ENCODE results near the gene SLC2A9.

The SLC2A9 gene

DNA sequence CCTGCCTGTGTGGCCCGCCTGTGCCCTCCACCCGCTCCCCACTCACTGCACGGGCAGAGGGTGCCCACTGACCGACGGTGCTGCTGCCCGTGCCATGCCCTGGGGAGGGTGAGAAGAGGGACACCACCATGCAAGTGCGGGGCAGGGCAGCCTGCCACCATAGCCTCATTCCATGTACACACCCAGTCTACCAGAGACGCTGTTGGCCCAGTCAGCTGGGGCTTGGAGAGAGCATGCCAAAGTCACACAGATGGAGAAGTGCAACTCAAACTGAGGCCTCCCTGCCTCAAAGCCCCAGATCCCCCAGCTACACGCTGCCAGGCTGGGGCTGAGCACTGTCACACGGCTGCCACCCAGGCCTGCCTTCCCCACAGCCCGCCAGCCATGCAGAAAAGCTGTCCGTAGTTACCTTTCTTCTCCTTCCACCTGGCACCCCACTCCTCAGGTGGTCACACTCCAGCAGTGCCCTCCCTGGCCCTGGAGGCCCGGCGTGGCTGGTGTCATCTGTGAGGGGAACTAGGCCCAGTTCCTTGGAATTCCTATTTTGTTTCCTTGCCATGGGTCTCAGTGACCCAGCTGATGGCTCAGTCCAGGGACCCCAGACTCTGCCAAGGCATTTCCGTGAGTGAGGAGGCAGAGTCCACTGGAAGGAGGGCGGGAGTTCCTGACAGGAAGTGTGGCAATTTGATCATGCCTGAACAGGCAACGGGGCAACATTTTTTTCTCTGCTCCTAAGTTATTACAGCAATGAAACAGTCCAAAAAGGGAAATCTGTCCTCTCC is at the start of gene SLC2A9:
Gene SLC2A9 (minus strand): TSS at position 627 of the 782 bp plus-strand sequence. CDS start 68 bp downstream, at position 559.
- in situ Hi-C loops (cut with MboI; ENCODE audit: low sequenced_read_pairs): no loop called here

DNA sequence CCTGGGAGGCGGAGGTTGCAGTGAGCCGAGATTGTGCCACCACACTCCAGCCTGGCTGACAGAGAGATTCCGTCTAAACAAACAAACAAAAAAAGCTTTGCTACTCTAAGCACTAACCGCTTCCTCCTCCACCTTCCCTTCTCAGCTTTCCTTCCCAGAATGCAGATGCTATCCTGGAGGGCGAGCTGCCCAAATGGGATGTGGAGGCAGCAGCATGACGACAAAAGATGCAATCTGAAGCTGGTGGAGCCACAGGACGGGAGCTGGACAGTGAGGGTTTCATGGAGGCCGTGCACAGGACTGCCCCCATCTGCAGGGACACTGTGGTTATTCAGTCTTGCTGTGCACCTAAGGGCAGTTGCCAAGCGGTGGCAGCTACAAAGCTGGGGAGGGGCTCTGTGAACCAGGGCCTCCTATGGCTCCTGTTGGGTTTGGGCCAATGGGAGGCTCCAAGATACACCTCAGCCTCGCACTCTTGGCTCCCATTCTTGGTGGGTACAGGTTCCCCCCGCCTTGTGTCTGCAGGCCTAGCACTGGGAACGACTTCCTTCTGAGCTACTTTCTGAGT is 47.9 kb upstream of the SLC2A9 start:
- in situ Hi-C loops (cut with MboI; ENCODE audit: low sequenced_read_pairs): no loop called here

DNA sequence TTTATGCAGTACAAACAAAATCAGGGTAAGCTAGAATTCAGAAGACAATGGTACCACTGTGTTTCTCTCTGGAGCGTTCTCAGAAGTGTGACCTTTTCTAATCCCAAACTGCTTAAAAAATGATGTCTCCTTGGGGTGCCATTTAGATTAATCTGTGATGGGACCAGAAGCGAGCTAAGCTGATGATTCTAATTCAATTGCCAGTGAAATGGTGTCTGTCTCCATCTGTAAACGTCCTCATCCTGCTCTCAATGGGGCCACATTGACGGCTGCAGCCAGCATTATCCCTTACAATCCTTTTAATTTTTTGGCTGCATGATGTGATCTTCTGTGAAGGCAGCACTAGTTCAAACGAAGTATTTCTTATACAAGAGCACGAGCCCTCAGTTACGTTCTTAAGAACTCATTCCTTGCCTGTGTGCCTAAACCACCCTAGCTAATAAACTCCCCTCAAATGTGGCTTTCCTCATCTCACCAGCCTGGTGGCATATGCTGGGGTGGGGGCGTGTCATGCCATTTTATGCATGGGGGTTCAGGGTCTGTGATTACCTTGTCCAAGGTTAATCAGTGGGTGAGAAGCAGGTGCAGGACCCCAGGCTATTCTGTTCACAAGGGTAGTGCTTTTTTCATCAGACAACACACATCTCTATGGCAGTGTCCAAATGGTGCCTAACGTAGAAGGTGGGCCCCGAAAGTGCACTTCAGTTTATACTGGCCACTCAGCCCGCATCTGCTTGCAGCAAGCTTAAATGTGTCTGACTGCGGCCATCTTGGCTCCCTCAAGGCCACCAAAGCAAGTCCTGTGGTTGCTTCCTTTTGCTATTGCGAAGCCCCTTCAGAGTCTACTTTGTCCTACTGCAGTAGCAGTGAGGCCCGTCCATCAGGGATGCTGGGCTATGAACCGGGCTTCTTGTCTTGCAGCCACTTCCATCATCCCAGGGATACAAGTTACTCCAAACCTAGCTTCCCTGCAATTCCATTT is 45.7 kb upstream of the SLC2A9 start:
- in situ Hi-C loops (cut with MboI; ENCODE audit: low sequenced_read_pairs): no loop called here

DNA sequence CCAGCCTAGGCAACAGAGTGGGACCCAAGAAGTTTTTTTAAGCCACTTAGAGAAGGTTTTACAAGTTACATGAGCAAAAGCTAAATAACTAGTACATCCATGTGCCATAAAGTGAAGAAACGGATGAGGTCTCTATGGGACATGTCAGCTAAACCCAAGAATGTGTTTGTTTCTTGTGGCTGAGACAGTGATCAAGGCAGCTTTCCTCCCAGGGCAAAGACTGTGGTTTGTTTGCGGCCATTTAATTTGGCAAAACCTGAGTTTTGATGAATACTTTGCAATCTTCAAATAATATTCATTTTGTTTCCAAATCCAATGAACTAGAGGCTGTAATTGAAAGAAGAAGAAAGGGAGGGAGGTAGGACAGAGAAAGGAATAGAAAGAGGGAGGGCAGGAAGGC is 44.9 kb upstream of the SLC2A9 start:
- in situ Hi-C loops (cut with MboI; ENCODE audit: low sequenced_read_pairs): no loop called here

DNA sequence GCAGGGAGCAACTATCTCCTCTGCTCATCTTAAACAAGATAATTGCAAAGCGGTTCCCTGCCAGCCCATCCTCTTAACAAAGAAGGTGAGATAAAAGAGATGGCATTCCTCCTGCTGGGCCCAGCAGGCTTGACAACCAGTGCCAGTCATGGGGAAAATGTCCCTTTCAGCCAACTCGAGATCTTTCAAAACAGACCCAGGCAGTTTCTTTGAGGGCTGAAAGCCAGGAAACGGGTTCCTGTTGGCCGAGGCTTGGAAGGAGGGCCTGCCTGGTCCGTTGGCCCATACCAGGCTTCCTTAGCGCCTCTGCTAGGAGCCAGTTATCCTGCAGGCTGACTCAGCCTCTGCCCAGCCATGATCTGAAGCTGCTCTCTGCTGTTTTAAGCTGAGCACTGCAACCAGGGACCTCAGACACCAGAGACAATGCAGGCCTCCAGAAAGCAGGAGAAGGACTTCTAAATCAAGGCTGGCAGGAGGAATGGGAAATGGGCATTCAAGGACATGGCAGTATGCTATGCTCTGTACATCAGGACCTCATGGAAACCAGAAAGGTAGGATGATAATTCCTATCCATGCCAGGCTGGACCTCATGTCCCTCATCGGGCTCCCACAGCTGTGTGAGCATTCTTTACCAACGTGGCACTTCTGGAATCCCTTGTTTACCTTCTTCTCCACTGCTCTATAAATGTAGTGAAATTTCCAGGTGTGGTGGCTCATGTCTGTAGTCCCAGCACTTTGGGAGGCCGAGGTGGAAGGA is 42.4 kb upstream of the SLC2A9 start:
- in situ Hi-C loops (cut with MboI; ENCODE audit: low sequenced_read_pairs): no loop called here

DNA sequence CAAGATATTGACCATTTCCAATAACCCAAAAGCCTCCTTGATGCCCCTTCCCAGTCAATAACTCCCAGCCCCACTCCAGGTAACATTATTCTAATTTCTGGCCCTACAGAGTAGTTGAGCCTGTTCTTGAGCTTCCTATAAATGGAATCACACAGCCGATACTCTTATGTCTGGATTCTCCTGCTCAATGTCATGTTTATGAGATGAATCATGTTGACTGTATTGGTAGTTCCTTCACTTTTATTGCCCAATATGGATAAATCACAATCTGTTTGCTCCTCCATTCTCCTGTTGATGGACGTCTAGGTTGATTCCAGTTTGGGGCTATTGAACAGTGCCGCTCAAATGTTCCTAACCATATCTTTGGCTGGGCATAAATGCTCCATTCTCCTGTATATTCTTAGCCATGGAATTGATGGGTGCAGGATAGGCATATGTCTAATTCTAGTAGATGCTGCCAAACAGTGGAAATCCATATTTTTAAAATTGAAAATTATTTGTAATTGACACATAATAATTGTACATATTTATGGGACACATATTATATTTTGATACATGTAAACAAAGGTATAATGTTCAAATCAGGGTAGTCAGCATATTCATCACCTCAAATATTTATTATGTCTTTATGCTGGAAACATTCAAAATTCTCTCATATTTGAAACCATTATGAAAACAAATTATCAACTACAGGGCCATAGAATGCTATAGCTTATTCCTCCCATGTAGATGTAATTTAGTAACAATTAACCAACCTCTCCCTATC is 40.5 kb upstream of the SLC2A9 start:
- in situ Hi-C loops (cut with MboI; ENCODE audit: low sequenced_read_pairs): no loop called here

DNA sequence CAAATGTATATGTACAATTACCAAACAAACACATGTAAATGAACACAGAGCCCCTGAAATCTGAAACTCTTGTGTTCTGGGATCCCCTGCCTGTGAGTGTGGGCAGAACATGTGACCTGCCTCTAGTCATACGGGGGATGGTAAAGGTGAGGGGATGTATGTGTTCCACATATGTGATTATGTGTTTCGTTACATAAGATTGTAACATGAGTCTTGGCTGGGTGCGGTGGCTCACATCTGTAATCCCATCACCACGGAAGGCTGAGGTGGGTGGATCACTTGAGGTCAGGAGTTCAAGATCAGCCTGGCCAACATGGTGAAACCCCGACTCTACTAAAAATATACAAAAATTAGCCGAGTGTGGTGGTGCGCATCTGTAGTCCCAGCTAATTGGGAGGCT is 37.1 kb upstream of the SLC2A9 start:
- in situ Hi-C loops (cut with MboI; ENCODE audit: low sequenced_read_pairs): no loop called here

DNA sequence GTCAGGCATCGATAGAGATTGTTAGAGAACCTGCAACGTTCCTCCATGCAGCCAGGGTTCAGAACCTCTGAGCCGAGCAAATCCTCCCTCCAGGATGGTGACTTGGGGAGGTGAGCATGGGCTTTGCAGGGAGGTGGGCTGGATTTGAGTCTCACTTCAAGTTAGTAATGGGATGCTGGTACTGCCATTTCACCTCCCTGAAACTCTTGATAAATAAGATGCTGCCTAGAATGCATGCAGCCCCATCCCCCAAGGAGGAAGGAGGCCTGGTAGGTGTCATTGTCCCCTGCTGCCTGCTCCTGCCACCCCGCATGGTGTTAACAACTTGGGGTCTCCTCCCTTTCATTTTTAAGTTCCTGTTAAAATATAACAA is 35.7 kb upstream of the SLC2A9 start:
- in situ Hi-C loops (cut with MboI; ENCODE audit: low sequenced_read_pairs): no loop called here

DNA sequence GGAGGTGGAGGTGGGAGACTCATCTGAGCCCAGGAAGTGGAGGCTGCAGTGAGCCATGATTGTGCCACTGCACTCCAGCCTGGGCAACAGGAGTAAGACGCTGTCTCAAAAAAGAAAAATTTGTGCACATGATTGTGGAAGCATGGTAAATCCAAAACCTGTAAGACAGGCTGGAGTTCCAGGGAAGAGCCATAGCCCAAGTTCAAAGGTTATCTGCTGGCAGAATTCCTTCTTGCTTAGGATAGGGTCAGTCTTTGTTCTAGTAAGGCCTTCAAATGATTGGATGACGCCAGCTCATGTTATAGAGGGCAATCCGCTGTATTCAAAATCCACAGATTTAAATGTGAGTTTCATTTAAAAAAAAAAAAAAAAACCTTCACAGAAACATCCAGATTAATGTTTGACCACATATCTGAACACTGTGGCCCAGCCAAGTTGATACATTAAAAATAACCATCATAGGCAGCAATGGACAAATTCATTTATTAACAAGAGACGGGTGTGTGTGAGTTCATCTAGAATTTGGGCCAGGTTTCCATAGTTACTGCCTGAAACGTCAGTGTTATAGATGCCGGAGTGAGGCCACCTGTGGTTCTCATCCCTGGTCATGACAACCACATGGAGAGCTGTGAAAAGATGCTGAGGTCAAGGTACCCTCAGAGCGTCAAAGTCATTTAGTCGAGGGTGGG is 35.2 kb upstream of the SLC2A9 start:
- in situ Hi-C loops (cut with MboI; ENCODE audit: low sequenced_read_pairs): no loop called here

DNA sequence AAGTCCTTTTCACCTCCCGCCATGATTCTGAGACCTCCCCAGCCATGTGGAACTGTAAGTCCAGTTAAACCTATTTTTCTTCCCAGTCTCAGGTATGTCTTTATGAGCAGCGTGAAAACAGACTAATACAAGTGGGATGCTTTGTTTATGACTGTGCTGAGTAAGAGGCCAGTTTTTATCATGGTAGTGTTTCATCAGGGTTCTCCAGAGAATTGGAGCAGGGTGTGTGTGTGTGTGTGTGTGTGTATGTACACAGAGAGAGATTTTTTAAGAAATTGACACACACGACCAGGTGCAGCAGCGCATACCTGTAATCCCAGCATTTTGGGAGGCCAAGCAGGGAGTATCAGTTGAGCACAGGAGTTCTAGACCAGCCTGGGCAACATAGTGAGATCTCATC is 34.6 kb upstream of the SLC2A9 start:
- in situ Hi-C loops (cut with MboI; ENCODE audit: low sequenced_read_pairs): no loop called here

DNA sequence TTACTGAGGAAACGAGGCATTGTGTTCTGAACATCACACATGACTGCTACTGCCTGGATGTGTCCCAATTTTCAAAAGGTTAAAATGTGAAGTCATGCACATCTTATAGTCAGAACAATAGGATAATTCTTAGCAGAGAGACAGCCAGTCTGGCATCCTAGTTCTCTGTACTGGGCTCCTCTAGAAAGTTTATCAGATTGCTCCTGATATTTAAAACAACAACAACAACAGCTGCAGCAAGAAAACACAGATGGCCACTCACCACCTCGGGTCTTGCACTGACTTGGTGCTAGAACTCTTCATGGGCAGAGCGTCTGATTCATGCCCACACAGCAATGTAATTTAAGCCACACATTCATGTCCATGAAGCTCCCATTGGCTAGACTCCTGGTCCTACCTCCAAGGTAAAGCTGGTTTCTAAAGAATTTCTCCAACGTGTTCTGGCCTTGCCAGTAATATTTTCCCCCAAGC is 33.3 kb upstream of the SLC2A9 start:
- in situ Hi-C loops (cut with MboI; ENCODE audit: low sequenced_read_pairs): no loop called here

DNA sequence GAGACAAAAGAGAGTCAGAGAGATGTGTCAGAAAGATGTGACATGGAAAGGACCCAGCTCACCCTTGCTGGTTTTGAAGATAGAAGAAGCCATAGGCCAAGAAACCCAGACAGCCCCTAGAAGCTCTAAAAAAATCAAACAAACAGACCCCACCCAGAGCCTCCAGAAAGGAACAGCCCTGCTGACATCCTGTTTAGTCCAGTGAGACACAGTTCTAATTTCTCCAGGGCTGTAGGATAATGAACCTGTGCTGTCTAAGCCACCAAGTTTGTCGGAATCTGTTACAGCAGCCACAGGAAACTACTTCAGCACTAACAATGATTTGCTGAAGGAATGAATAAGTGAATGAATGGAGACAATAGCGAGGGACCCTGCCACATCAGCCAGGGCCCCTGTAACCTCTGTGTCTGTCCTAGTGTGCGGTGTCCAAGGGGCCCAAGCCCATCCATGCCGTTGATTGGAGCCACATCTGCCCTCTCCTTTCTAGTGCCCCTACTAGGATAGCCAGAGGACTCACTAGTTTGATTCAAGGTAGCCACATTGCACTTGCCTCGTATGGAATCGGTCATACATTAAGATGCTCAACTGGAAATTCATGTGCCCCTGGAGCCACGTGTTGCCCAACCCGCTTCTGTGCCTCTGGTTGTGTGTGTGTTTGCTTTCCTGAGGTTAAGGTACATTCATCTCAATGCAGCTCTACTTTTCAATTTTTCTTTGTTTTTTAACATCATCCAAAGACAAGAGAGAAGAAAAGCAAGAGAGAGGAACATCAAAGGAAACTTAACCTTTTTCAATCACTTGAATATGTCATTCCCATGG is 32.5 kb upstream of the SLC2A9 start:
- in situ Hi-C loops (cut with MboI; ENCODE audit: low sequenced_read_pairs): no loop called here

DNA sequence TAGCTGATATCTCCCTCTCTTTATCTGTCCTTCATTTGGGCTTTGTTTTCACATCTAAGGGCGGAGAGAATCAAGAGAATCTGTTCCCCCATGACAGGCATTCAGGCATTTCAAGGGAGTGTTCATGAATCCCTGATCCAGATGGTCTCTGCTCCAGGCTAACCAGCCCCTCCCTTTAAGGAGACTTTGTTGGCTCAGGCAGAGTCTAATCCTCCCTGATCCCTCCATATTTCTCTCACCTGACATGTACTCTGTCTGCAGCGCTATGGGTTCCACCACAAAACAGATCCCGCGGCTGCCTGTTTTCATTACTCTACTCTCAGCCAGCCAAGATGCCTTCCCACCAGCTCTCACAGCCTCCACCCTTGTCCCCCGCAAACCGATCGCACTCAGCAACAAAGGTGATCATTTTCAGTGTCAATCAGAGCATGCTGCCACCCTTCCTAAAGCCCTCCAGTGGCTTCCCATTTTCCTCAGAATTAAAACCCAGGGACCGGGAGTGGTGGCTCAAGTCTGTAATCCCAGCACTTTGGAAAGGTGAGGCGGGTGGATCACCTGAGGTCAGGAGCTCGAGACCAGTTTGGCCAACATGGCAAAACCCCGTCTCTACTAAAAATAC is 30.3 kb upstream of the SLC2A9 start:
- in situ Hi-C loops (cut with MboI; ENCODE audit: low sequenced_read_pairs): no loop called here

DNA sequence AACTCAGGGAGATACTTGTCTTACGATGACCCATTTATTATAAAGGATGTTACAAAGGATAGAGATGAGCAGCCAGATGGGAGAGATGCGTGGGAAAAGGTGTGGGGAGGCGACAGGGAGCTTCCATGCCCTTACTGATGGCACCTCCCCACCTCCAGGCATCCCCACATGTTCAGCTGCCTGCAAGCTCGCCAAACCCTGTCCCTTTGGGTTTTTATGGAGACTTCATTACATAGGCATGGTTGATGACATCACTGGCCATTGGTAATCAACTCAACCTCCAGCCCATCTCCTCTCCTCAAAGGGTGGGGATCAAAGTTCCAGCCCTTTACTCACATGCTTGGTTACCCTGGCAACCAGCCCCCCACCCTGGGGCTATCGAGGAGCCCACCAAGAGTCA is 29.4 kb upstream of the SLC2A9 start:
- in situ Hi-C loops (cut with MboI; ENCODE audit: low sequenced_read_pairs): no loop called here

DNA sequence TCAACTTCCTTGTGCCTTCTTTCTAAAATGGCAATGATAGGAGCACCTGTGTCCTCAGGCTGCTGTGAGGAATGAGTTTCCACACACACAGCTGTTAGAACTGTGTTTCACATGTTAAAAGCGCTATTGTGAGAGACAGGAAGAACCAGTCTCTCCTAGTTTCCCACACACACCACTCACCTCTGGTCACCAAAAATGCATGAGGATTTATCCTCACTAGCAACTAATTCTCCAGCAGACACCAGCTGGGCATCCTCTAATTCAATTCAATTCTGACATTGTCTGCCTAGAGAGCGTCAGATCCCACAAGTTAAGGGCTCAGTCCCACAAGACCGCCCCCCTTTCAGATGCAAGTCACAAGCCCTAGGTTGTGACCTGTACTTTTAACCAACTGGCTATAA is 29.0 kb upstream of the SLC2A9 start:
- in situ Hi-C loops (cut with MboI; ENCODE audit: low sequenced_read_pairs): no loop called here

DNA sequence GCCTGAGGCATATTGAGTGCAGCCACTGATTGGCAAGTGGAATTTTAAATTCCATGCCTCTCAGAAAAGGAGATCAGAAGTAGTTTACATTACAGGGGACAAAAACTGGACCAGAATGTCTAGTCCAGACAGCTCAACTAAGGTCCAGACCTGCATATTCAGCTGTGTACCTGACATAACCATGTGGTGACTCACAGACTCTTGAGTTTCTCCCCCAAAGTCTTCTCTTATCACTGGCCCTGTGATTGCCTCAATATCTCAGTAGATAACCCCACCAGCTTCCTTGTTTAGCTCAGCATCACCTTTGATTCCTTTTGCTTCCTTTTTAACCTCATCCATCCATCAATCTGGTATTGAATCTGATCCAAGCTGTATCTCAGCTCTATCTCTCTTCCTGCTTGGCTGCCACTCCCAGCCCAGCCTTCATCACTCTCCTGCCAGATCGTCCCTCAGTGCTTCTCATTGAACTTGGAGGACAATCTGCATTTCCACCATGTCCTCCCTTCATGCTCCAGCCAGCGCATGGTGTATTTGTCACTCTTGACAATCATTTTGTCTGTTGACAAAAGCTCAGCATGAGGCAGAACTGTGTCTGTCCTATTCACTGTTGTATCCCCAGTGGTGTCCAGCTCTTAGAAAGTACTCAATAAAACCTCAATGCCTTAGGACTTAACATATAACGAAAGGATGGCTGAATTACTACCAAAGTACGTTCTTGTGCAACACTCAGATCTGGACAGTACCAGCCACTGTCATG is 27.8 kb upstream of the SLC2A9 start:
- in situ Hi-C loops (cut with MboI; ENCODE audit: low sequenced_read_pairs): no loop called here

DNA sequence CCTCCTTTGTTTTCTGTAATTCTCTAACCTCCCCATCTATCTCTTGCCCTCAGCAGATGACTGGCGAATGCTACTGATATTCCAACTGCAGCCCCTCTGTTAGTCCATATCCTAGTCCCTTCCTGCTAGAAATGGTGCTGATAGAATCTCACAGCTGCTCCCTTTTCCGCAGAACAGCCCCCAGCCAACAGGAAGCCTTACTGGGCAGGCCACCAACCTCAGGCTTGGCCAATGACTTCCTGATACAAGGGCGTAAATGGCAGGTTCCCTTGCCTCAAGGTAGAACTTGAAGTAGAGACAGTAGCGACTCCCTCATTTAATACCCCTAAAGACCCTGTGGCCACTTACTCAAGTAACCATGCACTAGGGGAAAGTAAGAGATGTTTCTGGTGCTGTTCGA is 26.7 kb upstream of the SLC2A9 start:
- in situ Hi-C loops (cut with MboI; ENCODE audit: low sequenced_read_pairs): no loop called here

Data from HL-60/S4 treated with retinoic acid at 250 ng/mL for 4 days and 3 days (cell line).